Liver (tissue), 9 donors: ENCODE results near the gene SFXN5. TPM values are rescaled to one million over a fixed set of nuclear protein-coding genes. Genes with fewer than 3 reads are reported as not detected.

Source experiments
- DNase-seq: peaks from one replicate; pipeline ENCODE4 v3.0.0-alpha.2; 2017; ENCODE audit warnings: low spot score
- H3K27ac ChIP-seq, 2 donors: one replicate each; pipeline ENCODE4 v1.7.0; 2013; ENCODE audit warnings: inconsistent platforms in 2 of 2, low read length in 2 of 2, control low read depth in 1 of 2, low read depth in 1 of 2, mild to moderate bottlenecking in 1 of 2
- H3K27me3 ChIP-seq, 4 donors: one replicate each; pipeline versions ENCODE4 v1.6.1 to v1.7.0; 2013; ENCODE audit warnings: low read length in 3 of 4, inconsistent platforms in 1 of 4, mild to moderate bottlenecking in 1 of 4, moderate library complexity in 1 of 4; ENCODE audit not compliant: control insufficient read depth in 4 of 4, insufficient read depth in 4 of 4
- H3K36me3 ChIP-seq, 4 donors: one replicate each; pipeline versions ENCODE4 v1.6.1 to v1.7.0; 2013; ENCODE audit warnings: low read length in 3 of 4, mild to moderate bottlenecking in 3 of 4, low read depth in 1 of 4, moderate library complexity in 1 of 4; ENCODE audit not compliant: control insufficient read depth in 4 of 4, insufficient read depth in 3 of 4
- H3K4me1 ChIP-seq, 4 donors: one replicate each; pipeline versions ENCODE4 v1.6.1 to v1.7.0; 2013; ENCODE audit warnings: low read length in 3 of 4, mild to moderate bottlenecking in 3 of 4, moderate library complexity in 1 of 4; ENCODE audit not compliant: control insufficient read depth in 4 of 4, insufficient read depth in 4 of 4
- H3K4me3 ChIP-seq, 3 donors: one replicate each; pipeline versions ENCODE4 v1.6.1 to v1.7.0; 2013; ENCODE audit warnings: low read length in 3 of 3, control low read depth in 1 of 3, low read depth in 1 of 3, mild to moderate bottlenecking in 1 of 3
- H3K9ac ChIP-seq, 2 donors: one replicate each; pipeline ENCODE4 v1.7.0; 2013; ENCODE audit warnings: low read length in 2 of 2, mild to moderate bottlenecking in 2 of 2, moderate library complexity in 2 of 2, control low read depth in 1 of 2, low read depth in 1 of 2
- H3K9me3 ChIP-seq, 4 donors: one replicate each; pipeline versions ENCODE4 v1.6.1 to v1.7.0; 2013; ENCODE audit warnings: low read length in 3 of 4; ENCODE audit not compliant: control insufficient read depth in 4 of 4
- EGR1 ChIP-seq, 2 donors: IDR thresholded peaks; 2 replicates each; pipeline ENCODE4 v1.6.1; 2016 to 2018; ENCODE audit warnings: antibody characterized with exemption in 2 of 2, low read depth in 2 of 2
- FOXA2 ChIP-seq: IDR thresholded peaks from 2 replicates; pipeline ENCODE4 v1.6.1; 2016; ENCODE audit warnings: antibody characterized with exemption
- GABPA ChIP-seq, 2 donors: IDR thresholded peaks in 1 of 2; conservative IDR thresholded peaks in 1 of 2; 2 replicates each; pipeline ENCODE4 v1.6.1; 2016; ENCODE audit warnings: antibody characterized with exemption in 2 of 2, mild to moderate bottlenecking in 1 of 2, moderate library complexity in 1 of 2
- HNF4A ChIP-seq, 2 donors: conservative IDR thresholded peaks; 2 replicates each; pipeline ENCODE4 v1.6.1; 2016; ENCODE audit warnings: antibody characterized with exemption in 2 of 2, mild to moderate bottlenecking in 2 of 2
- JUND ChIP-seq, 2 donors: IDR thresholded peaks; 2 replicates each; pipeline ENCODE4 v1.6.1; 2016; ENCODE audit warnings: antibody characterized with exemption in 2 of 2
- MAX ChIP-seq: IDR thresholded peaks from 2 replicates; pipeline ENCODE4 v1.6.1; 2016; ENCODE audit warnings: antibody characterized with exemption
- NR2F2 ChIP-seq: IDR thresholded peaks from 2 replicates; pipeline ENCODE4 v1.6.1; 2016; ENCODE audit warnings: antibody characterized with exemption
- RAD21 ChIP-seq, 2 donors: IDR thresholded peaks; 2 replicates each; pipeline ENCODE4 v1.6.1; 2016; ENCODE audit warnings: antibody characterized with exemption in 2 of 2, mild to moderate bottlenecking in 2 of 2
- RXRA ChIP-seq, 2 donors: IDR thresholded peaks; 2 replicates each; pipeline ENCODE4 v1.6.1; 2017 to 2018; ENCODE audit warnings: antibody characterized with exemption in 2 of 2, mild to moderate bottlenecking in 1 of 2
- SP1 ChIP-seq: IDR thresholded peaks from 2 replicates; pipeline ENCODE4 v1.6.1; 2018; ENCODE audit warnings: antibody characterized with exemption, mild to moderate bottlenecking
- TAF1 ChIP-seq: conservative IDR thresholded peaks from 2 replicates; pipeline ENCODE4 v1.6.1; 2016; ENCODE audit warnings: antibody characterized with exemption, mild to moderate bottlenecking
- YY1 ChIP-seq: IDR thresholded peaks from 2 replicates; pipeline ENCODE4 v1.6.1; 2016; ENCODE audit warnings: antibody characterized with exemption, mild to moderate bottlenecking
- WGBS: extraction: QIAGEN DNeasy Blood & Tissue Kit; methylation state at CpG from one replicate; pipeline ENCODE4 v1.1.7; 2013; 5-methylcytosine and 5-hydroxymethylcytosine counted together
- polyA plus RNA-seq, 2 donors: library from polyadenylated mRNA; stranded (reverse) in 1 of 2; unstranded in 1 of 2; fragments of 200-250 nt in 1 of 2; fragments of >200 nt in 1 of 2; fragmentation: Nextera tagmentation in 1 of 2; extraction: Ambion mirVana in 1 of 2; gene quantifications; one replicate each; pipeline versions ENCODE4 v1.2.1 to v1.2.3, GENCODE V29; 2013 to 2015
- total RNA-seq, 2 donors: library from RNA; depleted of rRNA; stranded (reverse); fragments of >200 nt; gene quantifications; one replicate each; pipeline ENCODE4 v1.2.3, GENCODE V29; 2014
- TF ChIP-seq, protein P1 (sequence below): IDR thresholded peaks from 2 replicates; pipeline ENCODE4 v1.6.1; 2016; ENCODE audit warnings: antibody characterized with exemption, mild to moderate bottlenecking
- TF ChIP-seq, protein P2 (sequence below): fragments of 150-350 bp; IDR thresholded peaks from 2 replicates; pipeline ENCODE4 v1.5.1; 2017; ENCODE audit warnings: improper control_type of control experiment, low read depth, low read length; ENCODE audit not compliant: missing input control
- donor health status: healthy.
- donor health status: healthy.
- donor health status: healthy.
- donor health status: healthy.
- donor health status: healthy.

Gene SFXN5
- total and polyA plus RNA-seq, 4 donors, result 23.3 to 58.2 (median 29.5) TPM

DNA sequence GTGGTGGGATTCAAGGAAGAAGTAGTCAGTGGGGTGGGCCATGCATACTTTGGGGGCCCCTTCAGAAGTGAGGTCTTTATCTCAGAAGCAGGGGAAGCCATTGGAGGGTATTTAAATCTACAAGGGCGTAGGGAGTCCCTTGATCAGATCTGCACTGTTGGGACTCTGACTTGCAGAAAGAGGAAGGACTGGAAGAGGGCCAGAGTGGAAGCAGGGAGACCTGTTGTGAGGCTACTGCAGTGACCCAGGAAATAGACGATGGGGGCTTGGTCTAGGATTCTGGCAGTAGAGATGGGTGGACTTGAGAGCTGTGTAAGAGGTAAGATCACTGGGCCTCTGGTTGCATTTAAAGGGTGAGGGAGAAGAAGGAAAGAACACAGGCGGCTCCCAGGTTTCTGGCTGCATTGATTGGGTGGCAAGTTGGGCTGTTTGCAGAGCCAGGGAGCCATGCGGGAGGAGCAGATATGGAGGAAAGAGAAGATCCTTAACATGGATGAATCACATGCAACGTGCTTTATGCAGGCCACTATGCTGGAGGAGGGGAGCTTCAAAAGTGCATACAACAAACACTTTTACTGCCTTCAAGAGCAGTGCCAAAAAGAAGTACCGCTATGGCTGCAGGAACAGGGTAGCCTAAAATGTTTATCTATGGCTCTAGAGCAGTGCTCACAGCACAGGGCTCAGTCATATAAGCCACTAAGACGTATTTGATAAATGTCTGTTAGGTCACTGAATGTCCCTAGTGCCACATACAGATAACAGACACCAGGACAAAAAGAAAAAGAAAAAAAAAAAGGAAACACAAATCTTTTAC lies 2.3 kb downstream of the SFXN5 start:
- WGBS, result 26% methylated on average over 7 of the region's 7 CpGs
- H3K9me3 ChIP-seq, result no peaks in the 10 kb centered on the region
- H3K4me3 ChIP-seq, result peak overlapping the region; percentile 54 to 96 (median 89)
- H3K36me3 ChIP-seq, result no peaks in the 10 kb centered on the region
- TF ChIP-seq YY1 (peak; percentile 33), SP1 (no peak)
- DNase-seq, result no peak
- H3K4me1 ChIP-seq, result peaks cover 1 to 53% (median 41%) of the 10 kb centered on the region in 4 donors
- peak overlapping the region; percentile 90 to 98 for H3K27ac ChIP-seq
- peak overlapping the region; percentile 90 to 94 for H3K9ac ChIP-seq
- no peaks in the 10 kb centered on the region for H3K27me3 ChIP-seq

DNA sequence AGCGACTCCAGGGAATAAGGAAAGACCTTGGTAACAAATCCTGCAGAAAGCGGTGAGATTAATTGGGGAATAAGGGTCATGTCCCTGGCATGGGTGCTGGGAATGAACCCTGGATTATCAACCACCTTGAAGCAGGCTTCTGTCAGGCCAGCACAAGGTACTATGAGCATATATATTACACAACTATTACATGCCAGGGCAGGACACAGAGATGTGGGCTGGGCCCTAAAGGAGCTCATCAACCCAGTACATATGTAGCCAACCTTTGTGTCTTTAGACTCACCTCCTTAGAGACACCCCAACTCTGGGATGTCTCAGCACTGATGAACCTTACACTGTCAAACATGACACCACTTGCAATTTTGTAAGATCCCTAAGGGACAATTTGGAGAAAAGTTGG lies 3.4 kb downstream of the SFXN5 start:
- peak overlapping the region in 1 of 2 donors; percentile 40 for H3K27ac ChIP-seq
- no peaks in the 10 kb centered on the region for H3K27me3 ChIP-seq
- peaks cover 1 to 60% (median 44%) of the 10 kb centered on the region in 4 donors for H3K4me1 ChIP-seq
- H3K4me3 ChIP-seq, result peak overlapping the region; percentile 51 to 96 (median 54)
- no peaks in the 10 kb centered on the region for H3K9me3 ChIP-seq
- 72% methylated on average over 2 of the region's 2 CpGs for WGBS
- H3K9ac ChIP-seq, result no peak overlapping the region
- no peak for DNase-seq
- no peaks in the 10 kb centered on the region for H3K36me3 ChIP-seq
- TF ChIP-seq JUND (IDR thresholded peaks at IDR 0.05) (no peak), GABPA (IDR thresholded peaks at IDR 0.05 in 1 of 2, conservative IDR thresholded peaks at IDR 0.05 in 1 of 2) (no peak), FOXA2 (no peak), HNF4A (conservative IDR thresholded peaks at IDR 0.05) (no peak), RAD21 (IDR thresholded peaks at IDR 0.05) (no peak), NR2F2 (no peak)
- TF ChIP-seq, protein P1, sequence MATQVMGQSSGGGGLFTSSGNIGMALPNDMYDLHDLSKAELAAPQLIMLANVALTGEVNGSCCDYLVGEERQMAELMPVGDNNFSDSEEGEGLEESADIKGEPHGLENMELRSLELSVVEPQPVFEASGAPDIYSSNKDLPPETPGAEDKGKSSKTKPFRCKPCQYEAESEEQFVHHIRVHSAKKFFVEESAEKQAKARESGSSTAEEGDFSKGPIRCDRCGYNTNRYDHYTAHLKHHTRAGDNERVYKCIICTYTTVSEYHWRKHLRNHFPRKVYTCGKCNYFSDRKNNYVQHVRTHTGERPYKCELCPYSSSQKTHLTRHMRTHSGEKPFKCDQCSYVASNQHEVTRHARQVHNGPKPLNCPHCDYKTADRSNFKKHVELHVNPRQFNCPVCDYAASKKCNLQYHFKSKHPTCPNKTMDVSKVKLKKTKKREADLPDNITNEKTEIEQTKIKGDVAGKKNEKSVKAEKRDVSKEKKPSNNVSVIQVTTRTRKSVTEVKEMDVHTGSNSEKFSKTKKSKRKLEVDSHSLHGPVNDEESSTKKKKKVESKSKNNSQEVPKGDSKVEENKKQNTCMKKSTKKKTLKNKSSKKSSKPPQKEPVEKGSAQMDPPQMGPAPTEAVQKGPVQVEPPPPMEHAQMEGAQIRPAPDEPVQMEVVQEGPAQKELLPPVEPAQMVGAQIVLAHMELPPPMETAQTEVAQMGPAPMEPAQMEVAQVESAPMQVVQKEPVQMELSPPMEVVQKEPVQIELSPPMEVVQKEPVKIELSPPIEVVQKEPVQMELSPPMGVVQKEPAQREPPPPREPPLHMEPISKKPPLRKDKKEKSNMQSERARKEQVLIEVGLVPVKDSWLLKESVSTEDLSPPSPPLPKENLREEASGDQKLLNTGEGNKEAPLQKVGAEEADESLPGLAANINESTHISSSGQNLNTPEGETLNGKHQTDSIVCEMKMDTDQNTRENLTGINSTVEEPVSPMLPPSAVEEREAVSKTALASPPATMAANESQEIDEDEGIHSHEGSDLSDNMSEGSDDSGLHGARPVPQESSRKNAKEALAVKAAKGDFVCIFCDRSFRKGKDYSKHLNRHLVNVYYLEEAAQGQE, result no peak
- TF ChIP-seq, protein P2, sequence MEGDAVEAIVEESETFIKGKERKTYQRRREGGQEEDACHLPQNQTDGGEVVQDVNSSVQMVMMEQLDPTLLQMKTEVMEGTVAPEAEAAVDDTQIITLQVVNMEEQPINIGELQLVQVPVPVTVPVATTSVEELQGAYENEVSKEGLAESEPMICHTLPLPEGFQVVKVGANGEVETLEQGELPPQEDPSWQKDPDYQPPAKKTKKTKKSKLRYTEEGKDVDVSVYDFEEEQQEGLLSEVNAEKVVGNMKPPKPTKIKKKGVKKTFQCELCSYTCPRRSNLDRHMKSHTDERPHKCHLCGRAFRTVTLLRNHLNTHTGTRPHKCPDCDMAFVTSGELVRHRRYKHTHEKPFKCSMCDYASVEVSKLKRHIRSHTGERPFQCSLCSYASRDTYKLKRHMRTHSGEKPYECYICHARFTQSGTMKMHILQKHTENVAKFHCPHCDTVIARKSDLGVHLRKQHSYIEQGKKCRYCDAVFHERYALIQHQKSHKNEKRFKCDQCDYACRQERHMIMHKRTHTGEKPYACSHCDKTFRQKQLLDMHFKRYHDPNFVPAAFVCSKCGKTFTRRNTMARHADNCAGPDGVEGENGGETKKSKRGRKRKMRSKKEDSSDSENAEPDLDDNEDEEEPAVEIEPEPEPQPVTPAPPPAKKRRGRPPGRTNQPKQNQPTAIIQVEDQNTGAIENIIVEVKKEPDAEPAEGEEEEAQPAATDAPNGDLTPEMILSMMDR, result no peak

DNA sequence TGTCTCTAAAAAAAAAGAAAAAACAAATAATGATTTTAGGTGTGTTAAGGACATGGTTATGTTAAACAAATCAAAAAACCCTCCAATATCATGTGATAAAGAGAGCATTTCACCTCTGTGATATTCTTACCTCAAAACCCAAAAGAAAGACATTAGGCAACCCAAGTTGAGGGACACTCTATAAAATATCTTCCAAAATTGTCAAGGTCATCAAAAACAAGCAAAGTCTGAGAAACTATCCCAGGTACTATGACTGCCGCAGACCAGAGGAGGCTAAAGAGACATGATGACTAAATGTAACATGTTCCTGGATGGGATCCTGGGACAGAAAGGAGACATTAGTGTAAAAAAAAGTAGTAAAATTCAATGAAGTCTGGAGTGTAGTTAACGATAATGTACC lies 4.5 kb downstream of the SFXN5 start:
- no peak for DNase-seq
- WGBS, result 73% methylated on average over 2 of the region's 2 CpGs
- Histone ChIP-seq H3K27ac (no peak overlapping the region), H3K27me3 (no peaks in the 10 kb centered on the region), H3K36me3 (peaks cover 0 to 2% (median 0%) of the 10 kb centered on the region in 4 donors), H3K4me3 (no peak overlapping the region), H3K4me1 (peaks cover 0 to 58% (median 40%) of the 10 kb centered on the region in 4 donors), H3K9me3 (no peaks in the 10 kb centered on the region), H3K9ac (no peak overlapping the region)
- TF ChIP-seq RXRA (IDR thresholded peaks at IDR 0.05), result no peak
- no peak for TF ChIP-seq YY1
- no peak for TF ChIP-seq HNF4A (conservative IDR thresholded peaks at IDR 0.05)
- TF ChIP-seq JUND (IDR thresholded peaks at IDR 0.05), result no peak
- no peak for TF ChIP-seq MAX
- TF ChIP-seq, protein P1, result no peak
- TF ChIP-seq TAF1, result no peak
- no peak for TF ChIP-seq EGR1 (IDR thresholded peaks at IDR 0.05; ENCODE audit: low read depth in 2 of 2)
- TF ChIP-seq, protein P2, result no peak
